Measurements from ENCODE around the gene PFKM. TPM values are rescaled to one million over a fixed set of nuclear protein-coding genes. Genes with fewer than 3 reads are reported as not detected.
"Not testable (repeated sequence)": the region's sequence is repeated elsewhere in the genome, so short reads cannot be mapped to it uniquely, and the experiment has no call there.

Gene PFKM
- total RNA-seq, 1 donor = 4.3 TPM

DNA sequence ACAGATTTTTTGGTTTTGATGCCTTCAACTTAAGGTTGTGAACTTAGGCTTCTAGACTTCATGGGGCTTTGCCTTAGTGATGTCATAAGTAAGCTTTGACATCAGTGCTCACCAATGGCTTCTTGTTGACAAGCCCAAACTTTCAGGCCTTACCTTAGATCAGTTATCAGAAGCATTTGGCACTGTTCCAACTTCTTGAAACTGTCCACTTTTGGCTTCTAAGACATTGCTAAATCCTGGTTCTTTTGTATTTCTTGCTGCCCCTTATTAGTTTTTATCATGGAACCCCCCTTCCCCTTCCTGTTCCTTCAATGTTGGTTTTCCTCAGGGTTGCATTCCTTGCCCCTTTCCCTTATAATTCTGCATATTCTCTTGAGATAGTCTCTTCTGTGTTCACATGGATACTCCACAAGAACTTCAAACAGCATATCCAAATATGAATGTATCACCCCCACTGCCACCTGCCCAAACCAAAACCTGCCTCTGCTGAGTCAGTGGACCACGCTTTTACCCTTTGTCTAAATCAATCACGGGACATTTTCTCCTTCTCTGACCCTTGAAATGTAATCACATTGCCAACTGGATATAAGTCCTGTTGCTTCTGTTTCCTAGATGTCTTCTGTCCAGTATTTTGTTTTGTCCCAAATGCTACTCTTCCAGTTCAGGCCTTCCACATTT, 7.9 kb downstream of the PFKM start:
- no peaks in the 10 kb centered on the region for H3K4me1 ChIP-seq (ENCODE audit: insufficient read depth, low read length)
- H3K27me3 ChIP-seq (ENCODE audit: insufficient read depth, low read length) = no peaks in the 10 kb centered on the region
- H3K9me3 ChIP-seq (ENCODE audit: low read depth, low read length) = no peaks in the 10 kb centered on the region
- H3K4me3 ChIP-seq (ENCODE audit: low read length) = no peak overlapping the region

DNA sequence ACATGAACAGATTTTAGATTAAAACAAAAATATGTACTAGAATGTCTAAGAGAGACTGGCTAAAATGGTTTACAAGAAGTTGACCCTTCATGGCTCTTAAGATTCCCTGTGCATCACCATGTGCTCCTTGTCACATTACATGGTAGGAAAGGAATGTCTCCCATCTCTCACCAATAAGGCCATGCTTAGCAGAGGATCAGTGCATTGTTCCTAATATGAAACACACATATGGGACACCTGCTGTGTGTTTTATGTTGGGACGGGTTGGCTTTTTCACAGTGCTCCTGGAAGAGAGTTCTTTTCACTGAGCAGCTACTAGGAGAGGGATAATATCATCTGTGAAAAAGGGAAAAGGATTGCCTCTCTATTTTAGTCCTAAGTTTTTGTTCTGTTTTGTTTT, 9.6 kb downstream of the PFKM start:
- no peaks in the 10 kb centered on the region for H3K9me3 ChIP-seq (ENCODE audit: low read depth, low read length)
- H3K27me3 ChIP-seq (ENCODE audit: insufficient read depth, low read length) = no peaks in the 10 kb centered on the region
- no peaks in the 10 kb centered on the region for H3K4me1 ChIP-seq (ENCODE audit: insufficient read depth, low read length)
- H3K4me3 ChIP-seq (ENCODE audit: low read length) = no peak overlapping the region

DNA sequence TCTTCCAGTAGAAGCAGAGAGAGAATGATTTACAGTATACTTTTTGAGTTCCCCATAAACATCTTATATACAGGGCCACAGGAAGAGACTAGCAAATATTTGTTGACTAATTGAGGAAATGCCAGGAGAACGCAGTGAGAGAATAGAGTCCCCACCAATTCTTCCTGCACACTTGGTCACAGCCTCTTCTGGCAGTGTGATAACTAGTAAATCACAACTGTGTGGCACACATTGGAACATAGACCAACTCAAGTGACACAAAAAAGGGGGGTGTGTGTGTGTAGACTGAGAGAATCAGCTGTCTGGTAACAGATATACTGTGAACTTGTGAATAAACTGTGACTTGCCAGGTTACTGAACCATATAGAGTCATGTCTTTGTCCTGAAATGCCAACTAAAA, 10.2 kb downstream of the PFKM start:
- no peak overlapping the region for H3K4me3 ChIP-seq (ENCODE audit: low read length)
- no peaks in the 10 kb centered on the region for H3K27me3 ChIP-seq (ENCODE audit: insufficient read depth, low read length)
- H3K4me1 ChIP-seq (ENCODE audit: insufficient read depth, low read length) = no peaks in the 10 kb centered on the region
- no peaks in the 10 kb centered on the region for H3K9me3 ChIP-seq (ENCODE audit: low read depth, low read length)

DNA sequence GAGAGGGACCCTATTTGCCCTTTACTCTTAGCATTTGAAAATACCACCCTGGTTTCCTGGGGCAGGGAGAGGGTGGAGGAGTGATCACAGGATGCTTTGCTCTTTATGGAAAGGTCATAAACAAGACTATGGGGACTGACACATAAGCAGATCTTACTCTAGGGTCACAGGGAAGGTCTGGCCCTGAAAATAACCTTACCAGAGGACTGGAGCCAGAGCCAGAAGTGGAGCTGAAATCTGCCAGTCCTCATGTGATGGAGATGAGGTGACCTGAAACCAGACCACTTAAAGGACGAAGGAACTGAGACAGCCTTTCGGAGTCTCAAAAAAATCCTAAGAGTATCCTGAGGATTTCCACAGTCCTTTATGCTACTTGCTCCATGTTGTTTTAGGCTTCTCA, 12.4 kb downstream of the PFKM start:
- Histone ChIP-seq H3K4me3 (ENCODE audit: low read length) (no peak overlapping the region), H3K27me3 (ENCODE audit: insufficient read depth, low read length) (no peaks in the 10 kb centered on the region), H3K4me1 (ENCODE audit: insufficient read depth, low read length) (no peaks in the 10 kb centered on the region), H3K9me3 (ENCODE audit: low read depth, low read length) (no peaks in the 10 kb centered on the region)

DNA sequence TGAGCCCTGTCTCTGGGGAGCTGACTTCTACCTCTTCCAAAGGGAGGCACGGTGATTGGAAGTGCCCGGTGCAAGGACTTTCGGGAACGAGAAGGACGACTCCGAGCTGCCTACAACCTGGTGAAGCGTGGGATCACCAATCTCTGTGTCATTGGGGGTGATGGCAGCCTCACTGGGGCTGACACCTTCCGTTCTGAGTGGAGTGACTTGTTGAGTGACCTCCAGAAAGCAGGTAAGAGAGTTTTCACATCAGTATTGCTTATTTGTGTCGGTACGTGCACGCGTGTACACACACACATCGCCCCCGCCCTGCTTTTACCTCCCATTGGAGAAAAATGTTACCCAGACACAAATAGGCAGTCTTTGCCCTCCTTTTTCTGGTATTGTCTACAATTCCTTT, 13.7 kb downstream of the PFKM start:
- Histone ChIP-seq H3K4me1 (ENCODE audit: insufficient read depth, low read length) (no peaks in the 10 kb centered on the region), H3K9me3 (ENCODE audit: low read depth, low read length) (no peaks in the 10 kb centered on the region), H3K4me3 (ENCODE audit: low read length) (no peak overlapping the region), H3K27me3 (ENCODE audit: insufficient read depth, low read length) (no peaks in the 10 kb centered on the region)

DNA sequence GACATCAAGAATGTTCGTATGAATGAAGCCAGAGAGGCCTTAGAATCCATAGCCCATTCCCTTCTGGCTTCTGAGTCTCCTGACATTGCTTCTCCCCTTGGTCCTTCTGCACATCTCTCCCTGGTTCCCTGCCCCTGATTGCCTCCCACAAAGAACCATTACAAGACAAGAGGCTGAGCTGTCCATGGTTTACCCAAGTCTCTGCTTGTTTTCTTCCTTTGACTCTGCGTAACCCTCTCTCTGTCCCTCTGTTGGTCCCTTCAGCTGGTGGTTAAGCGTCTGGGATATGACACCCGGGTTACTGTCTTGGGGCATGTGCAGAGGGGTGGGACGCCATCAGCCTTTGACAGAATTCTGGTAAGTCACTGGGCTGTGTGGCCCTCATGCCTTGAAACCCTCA, 15.9 kb downstream of the PFKM start:
- Histone ChIP-seq H3K4me1 (ENCODE audit: insufficient read depth, low read length) (no peaks in the 10 kb centered on the region), H3K9me3 (ENCODE audit: low read depth, low read length) (no peaks in the 10 kb centered on the region), H3K4me3 (ENCODE audit: low read length) (no peak overlapping the region), H3K27me3 (ENCODE audit: insufficient read depth, low read length) (no peaks in the 10 kb centered on the region)

DNA sequence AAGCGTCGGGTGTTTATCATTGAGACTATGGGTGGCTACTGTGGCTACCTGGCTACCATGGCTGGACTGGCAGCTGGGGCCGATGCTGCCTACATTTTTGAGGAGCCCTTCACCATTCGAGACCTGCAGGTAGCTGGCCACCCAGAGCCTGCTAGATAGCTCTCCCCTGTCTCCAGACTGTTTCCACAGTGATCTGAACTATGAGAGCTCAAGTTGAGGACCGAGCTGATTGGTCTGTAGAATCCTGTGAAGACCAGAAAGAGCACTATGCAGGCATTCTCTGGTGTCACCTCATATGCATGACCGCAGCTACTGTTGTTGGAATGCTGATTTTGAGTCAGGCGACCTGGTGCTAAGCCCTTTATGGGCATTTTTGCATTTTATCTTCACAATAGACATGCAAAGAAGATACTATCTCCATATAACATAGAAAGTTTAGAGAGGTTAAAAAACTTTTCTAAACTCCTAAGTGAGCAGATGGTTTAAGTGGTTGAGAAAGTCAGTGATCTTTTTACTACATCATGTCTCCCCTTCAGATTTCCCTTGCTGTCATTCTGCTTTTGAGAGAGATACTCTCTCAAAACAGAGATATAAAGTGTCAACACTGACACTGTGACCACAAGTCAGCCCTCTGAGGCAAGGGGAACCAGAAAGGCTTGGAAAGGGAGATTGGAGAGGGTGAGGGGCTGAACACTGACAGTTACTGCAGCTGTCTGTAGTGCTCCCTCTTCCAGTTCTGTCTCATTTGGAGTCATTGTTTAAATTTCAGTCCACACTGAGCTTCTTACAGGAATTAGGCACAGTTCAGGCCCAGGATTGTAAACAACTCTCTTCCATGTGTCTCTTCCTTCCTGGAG, 23.9 kb downstream of the PFKM start:
- H3K9me3 ChIP-seq (ENCODE audit: low read depth, low read length) = no peaks in the 10 kb centered on the region
- H3K4me3 ChIP-seq (ENCODE audit: low read length) = no peak overlapping the region
- no peaks in the 10 kb centered on the region for H3K27me3 ChIP-seq (ENCODE audit: insufficient read depth, low read length)
- no peaks in the 10 kb centered on the region for H3K4me1 ChIP-seq (ENCODE audit: insufficient read depth, low read length)

DNA sequence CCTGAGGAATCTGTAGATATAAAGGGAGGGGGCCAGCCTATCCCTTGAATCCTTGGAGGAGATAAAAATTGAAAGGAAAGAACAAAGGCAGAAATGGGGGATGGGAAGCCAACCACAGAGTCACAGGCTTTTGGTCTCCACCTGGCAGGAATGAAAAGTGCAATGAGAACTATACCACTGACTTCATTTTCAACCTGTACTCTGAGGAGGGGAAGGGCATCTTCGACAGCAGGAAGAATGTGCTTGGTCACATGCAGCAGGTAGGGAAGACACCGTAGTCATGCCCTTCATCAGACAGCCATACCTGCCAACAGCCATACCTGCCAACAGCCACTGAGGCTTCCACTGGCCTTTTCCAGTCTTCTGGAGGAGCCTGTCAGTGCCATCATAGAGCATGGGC, 24.7 kb downstream of the PFKM start:
- Histone ChIP-seq H3K9me3 (ENCODE audit: low read depth, low read length) (no peaks in the 10 kb centered on the region), H3K27me3 (ENCODE audit: insufficient read depth, low read length) (no peaks in the 10 kb centered on the region), H3K4me3 (ENCODE audit: low read length) (no peak overlapping the region), H3K4me1 (ENCODE audit: insufficient read depth, low read length) (no peaks in the 10 kb centered on the region)

DNA sequence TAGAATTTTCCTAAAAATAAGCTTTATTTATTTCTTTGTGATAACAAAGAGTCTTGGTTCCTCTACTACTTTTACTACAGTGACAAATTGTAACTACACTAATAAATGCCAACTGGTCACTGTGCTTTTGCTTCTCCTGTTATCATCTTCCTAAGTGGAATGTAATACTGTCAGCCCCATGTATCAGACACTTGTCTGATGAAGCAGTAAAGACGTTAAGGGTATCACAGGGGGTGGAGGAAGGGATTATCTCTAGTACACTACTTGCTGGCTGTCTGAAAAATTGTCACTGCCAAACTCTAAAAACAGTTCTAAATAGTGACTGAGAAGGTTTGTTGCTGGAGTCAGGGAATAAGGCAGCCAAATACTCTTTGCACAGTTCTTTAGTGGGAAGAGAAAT, 26.8 kb downstream of the PFKM start:
- H3K4me1 ChIP-seq (ENCODE audit: insufficient read depth, low read length) = no peaks in the 10 kb centered on the region
- no peaks in the 10 kb centered on the region for H3K27me3 ChIP-seq (ENCODE audit: insufficient read depth, low read length)
- no peak overlapping the region for H3K4me3 ChIP-seq (ENCODE audit: low read length)
- H3K9me3 ChIP-seq (ENCODE audit: low read depth, low read length) = no peaks in the 10 kb centered on the region

DNA sequence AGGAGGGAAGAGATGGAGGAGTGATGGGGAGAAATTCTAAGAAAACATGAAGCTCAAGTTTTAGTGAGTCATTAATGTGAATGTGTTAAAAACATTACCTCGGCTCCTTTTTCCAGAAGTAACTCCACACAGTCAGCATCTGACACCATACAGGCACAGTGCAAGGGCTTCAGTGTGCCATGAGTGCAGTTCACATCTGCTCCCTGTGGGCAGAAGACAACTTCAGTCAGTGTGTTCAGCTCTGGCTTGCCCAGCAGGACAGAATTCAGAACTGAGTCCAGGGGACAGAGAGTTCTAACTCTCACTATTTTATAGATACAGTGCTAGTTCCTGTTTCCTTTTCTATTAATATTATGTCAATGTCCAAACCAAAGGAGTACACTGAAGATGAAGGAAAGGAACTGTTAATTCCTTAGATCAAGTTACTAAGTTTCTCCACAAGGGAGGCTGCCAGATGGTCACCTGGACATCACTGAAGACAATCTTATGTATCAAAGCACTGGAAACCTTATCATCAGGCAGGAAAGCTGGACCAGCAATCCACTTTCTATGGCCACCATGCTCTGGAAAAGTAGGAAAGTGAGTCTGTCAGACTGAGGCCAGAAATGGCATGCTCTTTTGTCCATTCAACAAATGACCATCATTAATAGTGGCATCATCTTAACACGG, 32.1 kb downstream of the PFKM start:
- Histone ChIP-seq H3K4me3 (ENCODE audit: low read length) (no peak overlapping the region), H3K4me1 (ENCODE audit: insufficient read depth, low read length) (peaks cover under 1% of the 10 kb centered on the region), H3K9me3 (ENCODE audit: low read depth, low read length) (no peaks in the 10 kb centered on the region), H3K27me3 (ENCODE audit: insufficient read depth, low read length) (no peaks in the 10 kb centered on the region)

DNA sequence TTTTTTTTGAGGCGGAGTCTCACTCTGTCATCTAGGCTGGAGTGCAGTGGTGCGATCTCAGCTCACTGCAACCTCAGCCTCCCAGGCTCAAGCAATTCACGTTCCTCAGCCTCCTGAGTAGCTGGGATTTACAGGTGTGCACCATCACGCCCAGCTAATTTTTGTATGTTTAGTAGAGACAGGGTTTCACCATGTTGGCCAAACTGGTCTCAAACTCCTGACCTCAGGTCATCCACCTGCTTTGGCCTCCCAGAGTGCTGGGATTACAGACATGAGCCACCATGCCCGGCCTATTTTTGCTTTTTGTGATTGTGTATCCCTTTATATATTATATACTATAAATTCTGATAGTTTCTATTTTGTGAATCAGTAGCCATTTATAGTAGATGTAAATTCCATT, 36.6 kb downstream of the PFKM start:
- H3K9me3 ChIP-seq (ENCODE audit: low read depth, low read length); H3K27me3 ChIP-seq (ENCODE audit: insufficient read depth, low read length); H3K4me3 ChIP-seq (ENCODE audit: low read length): not testable (repeated sequence)
- H3K4me1 ChIP-seq (ENCODE audit: insufficient read depth, low read length) = peaks cover 23% of the 10 kb centered on the region

DNA sequence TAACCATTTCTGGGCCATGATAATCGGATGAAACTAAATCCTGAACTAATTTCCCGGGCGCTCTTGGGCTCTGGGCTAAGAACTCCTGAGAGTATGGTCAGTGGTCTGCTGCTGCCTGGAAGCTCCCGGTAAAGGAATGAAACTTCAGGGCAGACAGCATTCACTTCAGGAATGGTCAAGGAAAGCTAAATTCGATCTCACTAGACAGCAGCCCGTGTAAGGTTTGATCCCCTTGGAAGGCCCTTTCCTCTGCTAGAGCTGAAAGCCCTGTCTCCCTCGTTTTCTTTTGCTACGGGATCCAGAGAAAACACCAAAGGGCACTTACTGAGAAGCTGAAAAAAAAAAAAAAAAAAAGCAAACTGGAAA, 37.5 kb downstream of the PFKM start:
- H3K4me3 ChIP-seq (ENCODE audit: low read length) = peak overlapping the region; percentile 88
- H3K27me3 ChIP-seq (ENCODE audit: insufficient read depth, low read length) = no peaks in the 10 kb centered on the region
- no peaks in the 10 kb centered on the region for H3K9me3 ChIP-seq (ENCODE audit: low read depth, low read length)
- H3K4me1 ChIP-seq (ENCODE audit: insufficient read depth, low read length) = peaks cover 23% of the 10 kb centered on the region

DNA sequence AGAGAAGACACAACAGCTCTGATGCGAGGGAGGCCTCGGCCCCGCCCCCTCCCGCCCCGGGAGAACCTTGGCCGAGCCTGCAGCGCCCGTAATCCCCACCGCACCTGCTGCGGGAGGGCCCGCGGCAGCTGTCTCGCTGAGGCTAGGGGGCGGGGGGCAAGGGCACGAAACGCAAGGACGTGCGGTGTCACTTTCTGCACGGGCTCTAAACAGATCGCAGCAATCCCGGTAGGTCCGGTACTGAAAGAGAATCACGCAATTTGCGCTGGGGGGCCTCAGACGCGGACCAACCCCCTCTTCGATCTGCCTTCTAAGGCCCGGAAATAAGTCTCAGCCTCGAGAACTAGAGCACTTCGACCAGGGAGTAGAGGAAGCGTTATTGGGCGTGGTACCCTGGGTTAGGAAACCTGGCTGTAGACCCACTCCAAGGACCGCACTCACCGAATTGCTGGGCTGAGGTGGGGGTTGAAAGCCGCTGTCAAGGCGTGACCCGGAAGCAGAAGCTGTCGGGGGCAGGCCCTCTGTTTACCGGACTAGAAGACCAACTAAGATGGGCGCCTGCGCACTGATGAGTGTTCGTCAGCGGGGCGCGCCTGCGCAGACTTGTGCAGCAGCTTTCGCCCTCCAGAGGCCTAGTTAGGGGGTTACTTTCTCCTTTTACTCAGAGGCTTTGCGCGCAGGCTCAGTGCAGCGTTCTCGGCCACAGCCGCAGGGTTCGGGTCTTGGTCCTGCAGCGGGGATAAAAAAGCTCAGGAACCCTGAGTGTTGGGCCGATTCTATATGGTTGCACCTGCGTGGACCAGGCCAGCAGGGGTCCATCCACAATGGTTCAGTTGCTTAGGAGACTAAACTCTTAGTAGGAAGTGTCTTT, 38.1 kb downstream of the PFKM start, which contains the start of gene ASB8:
Gene ASB8 (minus strand): TSS at position 498 of the 871 bp plus-strand sequence. CDS start 4,019 bp downstream, outside the sequence.
- H3K4me3 ChIP-seq (ENCODE audit: low read length) = peak within 1 kb of the TSS; percentile 88
- H3K27me3 ChIP-seq (ENCODE audit: insufficient read depth, low read length) = no peaks in the 10 kb centered on the region
- peaks cover 23% of the 10 kb centered on the region for H3K4me1 ChIP-seq (ENCODE audit: insufficient read depth, low read length)
- H3K9me3 ChIP-seq (ENCODE audit: low read depth, low read length) = no peaks in the 10 kb centered on the region

DNA sequence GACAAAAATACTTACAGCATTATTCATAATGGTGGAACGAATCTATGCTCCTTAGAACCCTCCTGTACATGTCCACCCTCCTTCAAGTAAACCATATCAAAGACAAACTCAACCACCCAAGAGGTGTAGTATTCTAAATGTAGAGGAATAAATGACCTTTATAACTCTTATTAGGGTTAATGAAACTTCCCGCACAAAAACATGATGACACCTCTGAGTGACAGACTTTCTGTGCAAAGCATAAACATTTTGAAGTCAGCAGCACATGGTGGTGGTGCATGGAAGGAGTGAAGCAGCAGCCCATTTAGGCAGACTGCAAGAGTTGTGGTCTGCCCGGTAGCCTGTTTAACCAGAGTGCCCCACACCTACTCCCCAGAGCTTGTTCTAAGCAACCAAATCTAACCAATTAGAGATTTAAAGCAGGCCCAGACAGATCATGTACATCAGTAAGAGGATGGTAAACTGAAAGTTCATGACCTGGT, 38.8 kb downstream of the PFKM start:
- peak overlapping the region; percentile 88 for H3K4me3 ChIP-seq (ENCODE audit: low read length)
- peaks cover 23% of the 10 kb centered on the region for H3K4me1 ChIP-seq (ENCODE audit: insufficient read depth, low read length)
- no peaks in the 10 kb centered on the region for H3K9me3 ChIP-seq (ENCODE audit: low read depth, low read length)
- H3K27me3 ChIP-seq (ENCODE audit: insufficient read depth, low read length) = no peaks in the 10 kb centered on the region

All from mononuclear cell (primary cell).